Measurements from ENCODE around the gene IER5. TPM values are rescaled to one million over a fixed set of nuclear protein-coding genes. Genes with fewer than 3 reads are reported as not detected.

Gene IER5
- total and polyA plus RNA-seq, 2 of the 13 experiments (the other 11 are each of a cell fraction or from before 2014, with no cell fraction given), result 2.5 to 3.5 TPM

DNA sequence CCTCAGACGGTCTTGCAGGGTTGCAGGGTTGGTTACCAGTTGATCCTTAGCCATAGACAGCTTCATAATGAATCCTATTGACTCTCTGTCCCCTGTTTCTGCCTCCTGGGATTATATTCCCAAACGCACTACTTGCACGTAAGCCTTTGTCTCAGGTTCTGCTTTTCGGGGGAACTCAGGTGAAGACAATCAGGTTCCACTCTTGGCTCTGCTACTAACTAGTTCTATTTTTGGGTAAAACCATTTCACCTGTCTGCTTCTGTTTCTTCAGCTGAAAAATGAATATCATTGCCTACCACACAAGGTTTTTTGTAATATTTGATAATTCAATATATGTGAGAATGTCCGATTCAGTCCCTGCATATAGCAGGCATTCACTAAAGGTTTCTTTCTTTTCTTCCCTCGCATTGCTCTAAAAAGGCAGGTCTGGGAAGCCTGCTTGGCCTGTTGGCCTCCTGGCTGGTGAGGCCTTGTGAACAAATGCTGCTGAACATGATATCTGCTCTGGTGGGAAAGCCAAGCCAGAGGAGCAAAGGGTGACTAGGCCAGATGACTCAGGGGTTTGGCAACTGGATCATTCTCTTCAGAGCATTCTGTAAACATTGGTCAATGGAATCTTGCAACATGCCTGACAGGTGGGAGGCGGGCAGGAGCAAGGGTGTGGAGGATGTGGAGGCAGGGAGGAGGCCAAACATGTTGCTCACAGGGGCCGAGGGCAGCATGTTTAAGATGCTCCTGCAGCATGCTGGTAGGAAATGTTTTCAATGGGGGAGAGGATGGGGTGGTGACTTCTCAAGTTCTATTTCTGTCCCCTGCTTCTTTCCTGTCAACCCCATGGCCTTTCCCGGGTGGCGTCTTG is 23.8 kb downstream of the IER5 start (continued):
- TF ChIP-seq ZNF839 (CRISPR knock-in tag; IDR thresholded peaks at IDR 0.05; ENCODE audit: borderline replicate concordance) (no peak), ZNF225 (CRISPR knock-in tag; IDR thresholded peaks at IDR 0.05) (no peak), MAF1 (CRISPR knock-in tag; IDR thresholded peaks at IDR 0.05; ENCODE audit: borderline replicate concordance) (no peak), HHEX (CRISPR knock-in tag; IDR thresholded peaks at IDR 0.05) (0 out of 2 replicates have a peak, but pooled peaks have one; percentile 36), ZNF205 (CRISPR knock-in tag; IDR thresholded peaks at IDR 0.05) (peak; percentile 95), ZNF432 (CRISPR knock-in tag; IDR thresholded peaks at IDR 0.05; ENCODE audit: borderline replicate concordance) (no peak), RORA (CRISPR knock-in tag; IDR thresholded peaks at IDR 0.05) (no peak), NFE2 (CRISPR knock-in tag; IDR thresholded peaks at IDR 0.05) (peak; percentile 99), ZNF644 (CRISPR knock-in tag; IDR thresholded peaks at IDR 0.05; ENCODE audit: low read depth) (peak; percentile 99), ZKSCAN1 (IDR thresholded peaks at IDR 0.05; ENCODE audit: low read length) (peak; percentile 59; the same call in 1 of the 2 replicates), NFATC3 (CRISPR knock-in tag; IDR thresholded peaks at IDR 0.05) (no peak), TEAD3 (CRISPR knock-in tag; optimal IDR thresholded peaks at IDR 0.05; ENCODE audit: borderline replicate concordance) (peak; percentile 98), NCOA1 (CRISPR knock-in tag; IDR thresholded peaks at IDR 0.05) (no peak), KDM3A (CRISPR knock-in tag; IDR thresholded peaks at IDR 0.05; ENCODE audit: low read depth) (peak; percentile 96), ZNF567 (CRISPR knock-in tag; IDR thresholded peaks at IDR 0.05; ENCODE audit: borderline replicate concordance) (no peak)
- TF ChIP-seq, protein P1, sequence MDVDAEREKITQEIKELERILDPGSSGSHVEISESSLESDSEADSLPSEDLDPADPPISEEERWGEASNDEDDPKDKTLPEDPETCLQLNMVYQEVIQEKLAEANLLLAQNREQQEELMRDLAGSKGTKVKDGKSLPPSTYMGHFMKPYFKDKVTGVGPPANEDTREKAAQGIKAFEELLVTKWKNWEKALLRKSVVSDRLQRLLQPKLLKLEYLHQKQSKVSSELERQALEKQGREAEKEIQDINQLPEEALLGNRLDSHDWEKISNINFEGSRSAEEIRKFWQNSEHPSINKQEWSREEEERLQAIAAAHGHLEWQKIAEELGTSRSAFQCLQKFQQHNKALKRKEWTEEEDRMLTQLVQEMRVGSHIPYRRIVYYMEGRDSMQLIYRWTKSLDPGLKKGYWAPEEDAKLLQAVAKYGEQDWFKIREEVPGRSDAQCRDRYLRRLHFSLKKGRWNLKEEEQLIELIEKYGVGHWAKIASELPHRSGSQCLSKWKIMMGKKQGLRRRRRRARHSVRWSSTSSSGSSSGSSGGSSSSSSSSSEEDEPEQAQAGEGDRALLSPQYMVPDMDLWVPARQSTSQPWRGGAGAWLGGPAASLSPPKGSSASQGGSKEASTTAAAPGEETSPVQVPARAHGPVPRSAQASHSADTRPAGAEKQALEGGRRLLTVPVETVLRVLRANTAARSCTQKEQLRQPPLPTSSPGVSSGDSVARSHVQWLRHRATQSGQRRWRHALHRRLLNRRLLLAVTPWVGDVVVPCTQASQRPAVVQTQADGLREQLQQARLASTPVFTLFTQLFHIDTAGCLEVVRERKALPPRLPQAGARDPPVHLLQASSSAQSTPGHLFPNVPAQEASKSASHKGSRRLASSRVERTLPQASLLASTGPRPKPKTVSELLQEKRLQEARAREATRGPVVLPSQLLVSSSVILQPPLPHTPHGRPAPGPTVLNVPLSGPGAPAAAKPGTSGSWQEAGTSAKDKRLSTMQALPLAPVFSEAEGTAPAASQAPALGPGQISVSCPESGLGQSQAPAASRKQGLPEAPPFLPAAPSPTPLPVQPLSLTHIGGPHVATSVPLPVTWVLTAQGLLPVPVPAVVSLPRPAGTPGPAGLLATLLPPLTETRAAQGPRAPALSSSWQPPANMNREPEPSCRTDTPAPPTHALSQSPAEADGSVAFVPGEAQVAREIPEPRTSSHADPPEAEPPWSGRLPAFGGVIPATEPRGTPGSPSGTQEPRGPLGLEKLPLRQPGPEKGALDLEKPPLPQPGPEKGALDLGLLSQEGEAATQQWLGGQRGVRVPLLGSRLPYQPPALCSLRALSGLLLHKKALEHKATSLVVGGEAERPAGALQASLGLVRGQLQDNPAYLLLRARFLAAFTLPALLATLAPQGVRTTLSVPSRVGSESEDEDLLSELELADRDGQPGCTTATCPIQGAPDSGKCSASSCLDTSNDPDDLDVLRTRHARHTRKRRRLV (CRISPR knock-in tag; IDR thresholded peaks at IDR 0.05), result peak; percentile 72; the same call in 1 of the 2 replicates
- TF ChIP-seq, protein P2, sequence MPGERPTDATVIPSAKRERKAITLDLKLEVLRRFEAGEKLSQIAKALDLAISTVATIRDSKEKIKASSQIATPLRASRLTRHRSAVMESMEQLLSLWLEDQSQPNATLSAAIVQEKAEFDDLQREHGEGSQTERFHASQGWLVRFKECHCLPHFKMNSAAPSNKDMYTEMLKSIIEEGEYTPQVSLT (CRISPR knock-in tag; IDR thresholded peaks at IDR 0.05; ENCODE audit: borderline replicate concordance, low read depth), result no peak
- TF ChIP-seq, protein P3, sequence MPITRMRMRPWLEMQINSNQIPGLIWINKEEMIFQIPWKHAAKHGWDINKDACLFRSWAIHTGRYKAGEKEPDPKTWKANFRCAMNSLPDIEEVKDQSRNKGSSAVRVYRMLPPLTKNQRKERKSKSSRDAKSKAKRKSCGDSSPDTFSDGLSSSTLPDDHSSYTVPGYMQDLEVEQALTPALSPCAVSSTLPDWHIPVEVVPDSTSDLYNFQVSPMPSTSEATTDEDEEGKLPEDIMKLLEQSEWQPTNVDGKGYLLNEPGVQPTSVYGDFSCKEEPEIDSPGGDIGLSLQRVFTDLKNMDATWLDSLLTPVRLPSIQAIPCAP (CRISPR knock-in tag; IDR thresholded peaks at IDR 0.05; ENCODE audit: low read depth), result peak; percentile 79
